ENCODE data around the gene ONECUT2. TPM values are rescaled to one million over a fixed set of nuclear protein-coding genes. Genes with fewer than 3 reads are reported as not detected.

Gene ONECUT2
- total and polyA plus RNA-seq, 2 donors (not counting 1 experiment from before 2014, with no cell fraction given): not detected

GRCh38 chr18:57505231-57505630, 70.1 kb downstream of the ONECUT2 start:
- H3K9ac ChIP-seq (ENCODE audit: low read length): no peak overlapping the region
- H3K27ac ChIP-seq (ENCODE audit: low read length in 2 of 2): no peak overlapping the region
- H3K4me3 Mint-ChIP-seq: no peak overlapping the region
- H3K4me1 ChIP-seq (ENCODE audit: control insufficient read depth in 2 of 2, insufficient read depth in 2 of 2, low read length in 2 of 2): no peaks in the 10 kb centered on the region
- TF ChIP-seq EZH2 (IDR thresholded peaks at IDR 0.05; ENCODE audit: borderline replicate concordance, insufficient read depth, low read depth, low read length, poor library complexity, severe bottlenecking): no peak
- no peak for TF ChIP-seq CTCF (IDR thresholded peaks at IDR 0.05)
- no peak overlapping the region for H2AFZ ChIP-seq (ENCODE audit: insufficient read depth, low read depth, low read length, poor library complexity, severe bottlenecking)
- DNase-seq (no peak), ATAC-seq (ENCODE audit: low read depth) (no peak)
- no peaks in the 10 kb centered on the region for H4K20me1 ChIP-seq (ENCODE audit: control insufficient read depth, insufficient read depth, low read length, poor library complexity, severe bottlenecking)
- no peak overlapping the region for H3K4me2 ChIP-seq (replicated peaks; ENCODE audit: low read depth, low read length, poor library complexity, severe bottlenecking)
- no peaks in the 10 kb centered on the region for H3K36me3 ChIP-seq (replicated peaks in 1 of 2; ENCODE audit: control extremely low read depth in 1 of 2, control insufficient read depth in 1 of 2, extremely low read depth in 1 of 2, insufficient read depth in 2 of 2, low read length in 1 of 2)
- intact Hi-C loops (cut with micrococcal nuclease): no loop called here
- no peak overlapping the region for H3K27ac Mint-ChIP-seq
- ChIA-PET CTCF (no interaction called here), POLR2A (no interaction called here)
- WGBS (ENCODE audit: insufficient coverage): 75% methylated on average over 1 of the region's 1 CpG
- no peaks in the 10 kb centered on the region for H3K4me1 Mint-ChIP-seq
- H3K27me3 Mint-ChIP-seq: peaks cover 51% of the 10 kb centered on the region
- H3K27me3 ChIP-seq (replicated peaks in 1 of 4; ENCODE audit: control extremely low read depth in 1 of 4, control insufficient read depth in 3 of 4, insufficient read depth in 4 of 4, low read length in 3 of 4): peaks cover 0 to 10% (median 5%) of the 10 kb centered on the region in 4 experiments
- H3K79me2 ChIP-seq (ENCODE audit: control insufficient read depth, insufficient read depth, low read length): no peaks in the 10 kb centered on the region
- no peaks in the 10 kb centered on the region for H3K9me3 Mint-ChIP-seq (ENCODE audit: insufficient read depth)
- H3K9me3 ChIP-seq (ENCODE audit: control extremely low read depth in 1 of 3, control insufficient read depth in 2 of 3, insufficient read depth in 1 of 3, low read length in 2 of 3): no peaks in the 10 kb centered on the region
- H3K4me3 ChIP-seq (ENCODE audit: control extremely low read depth in 1 of 5, extremely low read depth in 1 of 5, insufficient read depth in 1 of 5, low read depth in 2 of 5, low read length in 4 of 5): no peak overlapping the region

GRCh38 chr18:57516056-57516455, 80.9 kb downstream of the ONECUT2 start:
- DNase-seq (no peak), ATAC-seq (ENCODE audit: low read depth) (no peak)
- Histone ChIP-seq H3K27me3 (replicated peaks in 1 of 4; ENCODE audit: control extremely low read depth in 1 of 4, control insufficient read depth in 3 of 4, insufficient read depth in 4 of 4, low read length in 3 of 4) (peaks cover 0 to 9% (median 2%) of the 10 kb centered on the region in 4 experiments), H2AFZ (ENCODE audit: insufficient read depth, low read depth, low read length, poor library complexity, severe bottlenecking) (no peak overlapping the region), H3K9ac (ENCODE audit: low read length) (no peak overlapping the region), H3K9me3 (ENCODE audit: control extremely low read depth in 1 of 3, control insufficient read depth in 2 of 3, insufficient read depth in 1 of 3, low read length in 2 of 3) (peaks cover 0 to 4% (median 0%) of the 10 kb centered on the region in 3 donors), H3K36me3 (replicated peaks in 1 of 2; ENCODE audit: control extremely low read depth in 1 of 2, control insufficient read depth in 1 of 2, extremely low read depth in 1 of 2, insufficient read depth in 2 of 2, low read length in 1 of 2) (no peaks in the 10 kb centered on the region), H3K4me1 (ENCODE audit: control insufficient read depth in 2 of 2, insufficient read depth in 2 of 2, low read length in 2 of 2) (no peaks in the 10 kb centered on the region), H3K79me2 (ENCODE audit: control insufficient read depth, insufficient read depth, low read length) (no peaks in the 10 kb centered on the region), H3K4me3 (ENCODE audit: control extremely low read depth in 1 of 5, extremely low read depth in 1 of 5, insufficient read depth in 1 of 5, low read depth in 2 of 5, low read length in 4 of 5) (no peak overlapping the region), H4K20me1 (ENCODE audit: control insufficient read depth, insufficient read depth, low read length, poor library complexity, severe bottlenecking) (no peaks in the 10 kb centered on the region), H3K27ac (ENCODE audit: low read length in 2 of 2) (no peak overlapping the region), H3K4me2 (replicated peaks; ENCODE audit: low read depth, low read length, poor library complexity, severe bottlenecking) (no peak overlapping the region)
- Mint-ChIP-seq H3K4me3 (no peak overlapping the region), H3K9me3 (ENCODE audit: insufficient read depth) (no peaks in the 10 kb centered on the region), H3K27ac (no peak overlapping the region), H3K4me1 (no peaks in the 10 kb centered on the region), H3K27me3 (peaks cover 21% of the 10 kb centered on the region)
- TF ChIP-seq EZH2 (IDR thresholded peaks at IDR 0.05; ENCODE audit: borderline replicate concordance, insufficient read depth, low read depth, low read length, poor library complexity, severe bottlenecking) (no peak), CTCF (IDR thresholded peaks at IDR 0.05) (no peak)
- WGBS (ENCODE audit: insufficient coverage): no CpG with 5 or more reads among the region's 6 CpGs
- intact Hi-C loops (cut with micrococcal nuclease): no loop called here
- ChIA-PET CTCF (no interaction called here), POLR2A (no interaction called here)

Data from B cell (primary cell).